K562 (cell line): ENCODE data around the gene GFOD1. TPM values are rescaled to one million over a fixed set of nuclear protein-coding genes. Genes with fewer than 3 reads are reported as not detected.

Experiments used
- ARID1B ChIP-seq: fragments of 450-650 bp; IDR thresholded peaks from 2 replicates; pipeline ENCODE4 v1.6.1; 2016; ENCODE audit warnings: antibody characterized with exemption, mild to moderate bottlenecking, inconsistent platforms
- BCOR ChIP-seq: fragments of 450-650 bp; IDR thresholded peaks from 2 replicates; pipeline ENCODE4 v1.6.1; 2016
- CTBP1 ChIP-seq: fragments of 450-650 bp; IDR thresholded peaks from 2 replicates; pipeline ENCODE4 v1.6.1; 2016; ENCODE audit warnings: borderline replicate concordance
- DIDO1 ChIP-seq: fragments of 450-650 bp; IDR thresholded peaks from 2 replicates; pipeline ENCODE4 v1.6.1; 2016; ENCODE audit warnings: low read depth, missing biosample characterization, missing genetic modification characterization
- FOXK2 ChIP-seq, 2 experiments: fragments of 450-650 bp; IDR thresholded peaks in 1 of 2; conservative IDR thresholded peaks in 1 of 2; 2 replicates each; pipeline ENCODE4 v1.6.1; 2016; ENCODE audit warnings: low read depth in 2 of 2, mild to moderate bottlenecking in 1 of 2
- GATA2 ChIP-seq: sonication (generic); formaldehyde crosslinking; IDR thresholded peaks from 2 replicates; pipeline ENCODE4 v1.4.0; 2020; ENCODE audit warnings: mild to moderate bottlenecking, missing genetic modification reagents
- HDAC6 ChIP-seq: IDR thresholded peaks from 2 replicates; pipeline ENCODE4 v1.6.1; 2012; ENCODE audit warnings: low read depth, mild to moderate bottlenecking, control low read depth, inconsistent platforms, low read length, moderate library complexity
- HDGF ChIP-seq: fragments of 450-650 bp; IDR thresholded peaks from 2 replicates; pipeline ENCODE4 v1.6.1; 2016
- JUND ChIP-seq, 2 experiments: IDR thresholded peaks; 2 replicates in 1 of 2; 3 replicates in 1 of 2; pipeline ENCODE4 v1.6.1; 2011; ENCODE audit warnings: borderline replicate concordance in 2 of 2, low read depth in 2 of 2, low read length in 2 of 2, improper control_type of control experiment in 1 of 2, missing biosample characterization in 1 of 2, missing genetic modification characterization in 1 of 2, missing genetic modification reagents in 1 of 2
- MED1 ChIP-seq: sonication (generic); formaldehyde crosslinking; IDR thresholded peaks from 2 replicates; pipeline ENCODE4 v1.8.1; 2023; ENCODE audit warnings: missing genetic modification reagents, borderline replicate concordance
- MTA1 ChIP-seq: fragments of 450-650 bp; IDR thresholded peaks from 2 replicates; pipeline ENCODE4 v1.6.1; 2017; ENCODE audit warnings: borderline replicate concordance
- PTRF ChIP-seq: fragments of 450-650 bp; IDR thresholded peaks from 2 replicates; pipeline ENCODE4 v1.6.1; 2016; ENCODE audit warnings: mild to moderate bottlenecking, missing genetic modification characterization, missing compliant biosample characterization
- RCOR1 ChIP-seq, 2 experiments: IDR thresholded peaks; 2 replicates each; pipeline ENCODE4 v1.6.1; 2012; ENCODE audit warnings: low read depth in 2 of 2, low read length in 2 of 2, borderline replicate concordance in 1 of 2, improper control_type of control experiment in 1 of 2
- SETDB1 ChIP-seq: IDR thresholded peaks from one replicate; pipeline ENCODE4 v1.6.1; 2012; ENCODE audit warnings: low read length, control low read depth, inconsistent platforms
- SIN3B ChIP-seq: fragments of 450-650 bp; IDR thresholded peaks from 2 replicates; pipeline ENCODE4 v1.6.1; 2017; ENCODE audit warnings: low read depth, mild to moderate bottlenecking, moderate library complexity
- SMARCB1 ChIP-seq: IDR thresholded peaks from 2 replicates; pipeline ENCODE4 v1.6.1; 2011; ENCODE audit warnings: improper control_type of control experiment, low read depth; ENCODE audit not compliant: insufficient read length
- SMARCC2 ChIP-seq: fragments of 450-650 bp; IDR thresholded peaks from 2 replicates; pipeline ENCODE4 v1.6.1; 2017; ENCODE audit warnings: antibody characterized with exemption, moderate library complexity, mild to moderate bottlenecking, low read depth
- TFE3 ChIP-seq: fragments of 450-650 bp; formaldehyde crosslinking; IDR thresholded peaks from 2 replicates; pipeline ENCODE4 v1.4.0; 2020; ENCODE audit warnings: mild to moderate bottlenecking, mixed read lengths
- ZNF263 ChIP-seq: sonication (generic); formaldehyde crosslinking; IDR thresholded peaks from 2 replicates; pipeline ENCODE4 v1.8.0; 2022; ENCODE audit warnings: mild to moderate bottlenecking, missing genetic modification reagents, borderline replicate concordance
- ZNF316 ChIP-seq: fragments of 450-650 bp; IDR thresholded peaks from 2 replicates; pipeline ENCODE4 v1.6.1; 2016
- polyA plus RNA-seq, 8 experiments: library from polyadenylated mRNA; depleted of rRNA in 4 of 8; stranded (reverse) in 5 of 8; unstranded in 3 of 8; fragments of >200 nt; fragmentation: Nextera tagmentation in 2 of 8; fragmentation: Illumina TruSeq in 1 of 8; extraction: Ambion mirVana in 2 of 8; extraction: Trizol in 1 of 8; gene quantifications; 2 replicates each; pipeline versions ENCODE4 v1.2.1 to v1.2.3, GENCODE V29; 2011 to 2014; ENCODE audit warnings: inconsistent platforms in 1 of 8, missing spikeins in 1 of 8
- total RNA-seq, 7 experiments: library from RNA; depleted of rRNA in 6 of 7; stranded (reverse); fragments of >200 nt in 6 of 7; fragmentation: Illumina TruSeq in 2 of 7; extraction: Trizol in 2 of 7; gene quantifications; 2 replicates each; pipeline versions ENCODE4 v1.2.1 to v1.2.3, GENCODE V29; 2011 to 2021; ENCODE audit warnings: low replicate concordance in 1 of 7
- TF ChIP-seq, protein P1 (sequence below): fragments of 450-650 bp; formaldehyde crosslinking; IDR thresholded peaks from 2 replicates; pipeline ENCODE4 v1.4.0; 2020; ENCODE audit warnings: mild to moderate bottlenecking, moderate library complexity
- TF ChIP-seq, protein P2 (sequence below), 2 experiments: fragments of 450-650 bp; IDR thresholded peaks; 2 replicates each; pipeline ENCODE4 v1.6.1; 2018; ENCODE audit warnings: mild to moderate bottlenecking in 2 of 2, low read depth in 1 of 2; ENCODE audit not compliant: partially characterized antibody in 2 of 2

Gene GFOD1
- total and polyA plus RNA-seq, 9 of the 15 experiments (the other 6 are each of a cell fraction or from before 2014, with no cell fraction given): 3.8 to 12.0 (median 8.2) TPM

DNA sequence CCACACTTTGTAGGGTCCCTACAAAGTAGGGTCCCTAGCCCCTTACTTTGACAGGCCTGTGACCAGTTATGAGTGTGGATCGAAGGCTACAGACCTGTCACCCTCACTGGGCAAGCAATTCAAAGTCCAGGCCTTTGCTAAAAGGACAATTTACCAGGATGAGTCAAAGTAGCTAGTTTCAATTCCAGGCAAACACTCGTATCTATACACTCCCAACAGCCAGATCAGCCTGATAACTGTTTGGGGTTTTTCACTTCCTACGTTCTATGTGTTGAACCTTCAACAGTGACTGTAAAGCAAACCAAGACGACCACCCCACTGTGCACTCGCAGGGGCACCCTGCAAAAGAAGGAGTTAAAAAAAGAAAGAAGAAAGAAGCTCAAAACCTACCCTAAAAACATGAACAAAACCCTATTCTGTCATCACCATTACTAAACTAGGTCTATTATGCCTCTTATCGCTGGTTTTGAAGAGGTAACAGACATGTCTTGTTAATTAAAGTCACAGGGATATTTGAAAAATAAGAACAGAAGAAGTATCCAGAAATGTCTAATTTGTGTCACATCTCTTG, 3.2 kb downstream of the GFOD1 start (continued):
- TF ChIP-seq BCOR: 0 out of 2 replicates have a peak, but pooled peaks have one; percentile 35
- TF ChIP-seq ZNF316: no peak
- TF ChIP-seq, protein P1, sequence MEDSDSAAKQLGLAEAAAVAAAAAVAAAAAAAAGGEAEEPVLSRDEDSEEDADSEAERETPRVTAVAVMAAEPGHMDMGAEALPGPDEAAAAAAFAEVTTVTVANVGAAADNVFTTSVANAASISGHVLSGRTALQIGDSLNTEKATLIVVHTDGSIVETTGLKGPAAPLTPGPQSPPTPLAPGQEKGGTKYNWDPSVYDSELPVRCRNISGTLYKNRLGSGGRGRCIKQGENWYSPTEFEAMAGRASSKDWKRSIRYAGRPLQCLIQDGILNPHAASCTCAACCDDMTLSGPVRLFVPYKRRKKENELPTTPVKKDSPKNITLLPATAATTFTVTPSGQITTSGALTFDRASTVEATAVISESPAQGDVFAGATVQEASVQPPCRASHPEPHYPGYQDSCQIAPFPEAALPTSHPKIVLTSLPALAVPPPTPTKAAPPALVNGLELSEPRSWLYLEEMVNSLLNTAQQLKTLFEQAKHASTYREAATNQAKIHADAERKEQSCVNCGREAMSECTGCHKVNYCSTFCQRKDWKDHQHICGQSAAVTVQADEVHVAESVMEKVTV (CRISPR knock-in tag): peak; percentile 9
- no peak for TF ChIP-seq SETDB1
- no peak for TF ChIP-seq HDAC6
- TF ChIP-seq, protein P2, sequence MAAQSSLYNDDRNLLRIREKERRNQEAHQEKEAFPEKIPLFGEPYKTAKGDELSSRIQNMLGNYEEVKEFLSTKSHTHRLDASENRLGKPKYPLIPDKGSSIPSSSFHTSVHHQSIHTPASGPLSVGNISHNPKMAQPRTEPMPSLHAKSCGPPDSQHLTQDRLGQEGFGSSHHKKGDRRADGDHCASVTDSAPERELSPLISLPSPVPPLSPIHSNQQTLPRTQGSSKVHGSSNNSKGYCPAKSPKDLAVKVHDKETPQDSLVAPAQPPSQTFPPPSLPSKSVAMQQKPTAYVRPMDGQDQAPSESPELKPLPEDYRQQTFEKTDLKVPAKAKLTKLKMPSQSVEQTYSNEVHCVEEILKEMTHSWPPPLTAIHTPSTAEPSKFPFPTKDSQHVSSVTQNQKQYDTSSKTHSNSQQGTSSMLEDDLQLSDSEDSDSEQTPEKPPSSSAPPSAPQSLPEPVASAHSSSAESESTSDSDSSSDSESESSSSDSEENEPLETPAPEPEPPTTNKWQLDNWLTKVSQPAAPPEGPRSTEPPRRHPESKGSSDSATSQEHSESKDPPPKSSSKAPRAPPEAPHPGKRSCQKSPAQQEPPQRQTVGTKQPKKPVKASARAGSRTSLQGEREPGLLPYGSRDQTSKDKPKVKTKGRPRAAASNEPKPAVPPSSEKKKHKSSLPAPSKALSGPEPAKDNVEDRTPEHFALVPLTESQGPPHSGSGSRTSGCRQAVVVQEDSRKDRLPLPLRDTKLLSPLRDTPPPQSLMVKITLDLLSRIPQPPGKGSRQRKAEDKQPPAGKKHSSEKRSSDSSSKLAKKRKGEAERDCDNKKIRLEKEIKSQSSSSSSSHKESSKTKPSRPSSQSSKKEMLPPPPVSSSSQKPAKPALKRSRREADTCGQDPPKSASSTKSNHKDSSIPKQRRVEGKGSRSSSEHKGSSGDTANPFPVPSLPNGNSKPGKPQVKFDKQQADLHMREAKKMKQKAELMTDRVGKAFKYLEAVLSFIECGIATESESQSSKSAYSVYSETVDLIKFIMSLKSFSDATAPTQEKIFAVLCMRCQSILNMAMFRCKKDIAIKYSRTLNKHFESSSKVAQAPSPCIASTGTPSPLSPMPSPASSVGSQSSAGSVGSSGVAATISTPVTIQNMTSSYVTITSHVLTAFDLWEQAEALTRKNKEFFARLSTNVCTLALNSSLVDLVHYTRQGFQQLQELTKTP (IDR thresholded peaks at IDR 0.05; ENCODE audit: low read depth in 1 of 2, partially characterized antibody in 2 of 2): peak in 1 of 2 experiments; percentile 18
- 0 out of 4 replicates have a peak, but pooled peaks of 1 of the 2 experiments have one; percentile 40 for TF ChIP-seq RCOR1 (IDR thresholded peaks at IDR 0.05; ENCODE audit: borderline replicate concordance in 1 of 2, low read depth in 2 of 2, low read length in 2 of 2)
- TF ChIP-seq CTBP1: peak; percentile 60; the same call in 1 of the 2 replicates
- no peak for TF ChIP-seq ZNF263 (CRISPR knock-in tag)
- peak; percentile 82 for TF ChIP-seq ARID1B
- TF ChIP-seq MED1: no peak
- no peak for TF ChIP-seq SIN3B
- TF ChIP-seq SMARCB1: peak; percentile 33
- TF ChIP-seq HDGF: no peak
- peak; percentile 62; the same call in 1 of the 2 replicates for TF ChIP-seq SMARCC2
- no peak for TF ChIP-seq PTRF
- no peak for TF ChIP-seq TFE3 (CRISPR knock-in tag)
- no peak for TF ChIP-seq DIDO1 (tag)
- TF ChIP-seq GATA2: peak; percentile 76
- TF ChIP-seq JUND (IDR thresholded peaks at IDR 0.05; ENCODE audit: borderline replicate concordance, low read depth, low read length): peak; percentile 72; the same call in 1 of the 2 replicates
- TF ChIP-seq JUND (tag; IDR thresholded peaks at IDR 0.05; ENCODE audit: borderline replicate concordance, low read depth, low read length): peak; percentile 30; the same call in 1 of the 3 replicates
- TF ChIP-seq MTA1: 0 out of 2 replicates have a peak, but pooled peaks have one; percentile 48
- TF ChIP-seq FOXK2 (conservative IDR thresholded peaks at IDR 0.05 in 1 of 2, IDR thresholded peaks at IDR 0.05 in 1 of 2; ENCODE audit: low read depth in 2 of 2): peak in 1 of 2 experiments; percentile 11; a peak in 1 of 4 replicates
